GM12872 (cell line): ENCODE data around the gene IL5.

ENCODE experiments used
- TF ChIP-seq, protein P1 (sequence below): IDR thresholded peaks from 3 replicates; pipeline ENCODE4 v1.5.1; 2011; ENCODE audit warnings: low read depth, mild to moderate bottlenecking, low read length, moderate library complexity; ENCODE audit not compliant: insufficient read depth

Gene IL5

DNA sequence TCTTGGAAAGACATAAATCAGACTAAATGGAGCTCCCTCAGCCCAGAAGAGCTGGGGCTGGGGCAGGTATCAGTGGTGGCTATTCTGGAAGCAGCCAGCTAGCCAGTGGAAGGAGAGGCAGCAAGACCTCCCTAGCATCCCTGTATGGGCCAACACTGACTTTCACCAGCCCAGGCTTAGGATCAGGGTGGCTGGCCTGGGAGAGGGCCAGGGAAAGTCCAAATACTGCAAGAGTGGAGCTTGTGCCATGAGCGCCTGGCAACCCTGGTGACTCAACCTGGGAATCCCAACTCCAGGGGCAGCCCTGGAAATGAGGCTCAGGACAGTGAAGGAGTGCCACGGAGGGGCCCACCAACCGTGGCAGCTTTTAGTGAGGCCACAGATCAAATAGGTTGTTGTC is 45.2 kb downstream of the IL5 start:
- TF ChIP-seq, protein P1, sequence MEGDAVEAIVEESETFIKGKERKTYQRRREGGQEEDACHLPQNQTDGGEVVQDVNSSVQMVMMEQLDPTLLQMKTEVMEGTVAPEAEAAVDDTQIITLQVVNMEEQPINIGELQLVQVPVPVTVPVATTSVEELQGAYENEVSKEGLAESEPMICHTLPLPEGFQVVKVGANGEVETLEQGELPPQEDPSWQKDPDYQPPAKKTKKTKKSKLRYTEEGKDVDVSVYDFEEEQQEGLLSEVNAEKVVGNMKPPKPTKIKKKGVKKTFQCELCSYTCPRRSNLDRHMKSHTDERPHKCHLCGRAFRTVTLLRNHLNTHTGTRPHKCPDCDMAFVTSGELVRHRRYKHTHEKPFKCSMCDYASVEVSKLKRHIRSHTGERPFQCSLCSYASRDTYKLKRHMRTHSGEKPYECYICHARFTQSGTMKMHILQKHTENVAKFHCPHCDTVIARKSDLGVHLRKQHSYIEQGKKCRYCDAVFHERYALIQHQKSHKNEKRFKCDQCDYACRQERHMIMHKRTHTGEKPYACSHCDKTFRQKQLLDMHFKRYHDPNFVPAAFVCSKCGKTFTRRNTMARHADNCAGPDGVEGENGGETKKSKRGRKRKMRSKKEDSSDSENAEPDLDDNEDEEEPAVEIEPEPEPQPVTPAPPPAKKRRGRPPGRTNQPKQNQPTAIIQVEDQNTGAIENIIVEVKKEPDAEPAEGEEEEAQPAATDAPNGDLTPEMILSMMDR = no peak

- TF ChIP-seq, protein P1 = no peak
These were observed 45.8 kb downstream of the IL5 start for GRCh38 chr5:132497488-132497997.

- TF ChIP-seq, protein P1 = no peak
These were observed 46.5 kb downstream of the IL5 start for GRCh38 chr5:132496631-132497487.

DNA sequence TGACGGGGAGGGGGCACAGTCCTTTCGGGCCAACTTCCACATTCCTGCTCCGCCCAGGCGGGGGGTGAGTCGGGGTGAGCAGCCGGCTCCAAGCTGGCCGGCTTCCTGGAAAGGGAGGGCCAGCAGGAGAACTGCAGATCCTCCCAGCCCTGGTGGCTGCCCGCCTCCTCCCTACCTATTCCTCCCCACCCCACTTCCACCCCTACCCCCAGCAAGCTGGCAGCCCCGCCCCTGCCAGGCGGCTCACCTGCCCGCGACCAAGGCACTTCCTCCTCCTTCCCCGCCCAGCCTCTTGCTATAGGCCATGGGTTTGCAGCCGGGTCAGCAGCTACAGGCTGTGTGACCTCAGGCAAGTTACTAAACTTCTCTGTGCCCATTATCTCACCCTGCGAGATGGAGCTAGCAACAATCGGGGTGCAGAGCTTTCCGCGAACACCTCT is 47.1 kb downstream of the IL5 start:
- TF ChIP-seq, protein P1 = no peak

DNA sequence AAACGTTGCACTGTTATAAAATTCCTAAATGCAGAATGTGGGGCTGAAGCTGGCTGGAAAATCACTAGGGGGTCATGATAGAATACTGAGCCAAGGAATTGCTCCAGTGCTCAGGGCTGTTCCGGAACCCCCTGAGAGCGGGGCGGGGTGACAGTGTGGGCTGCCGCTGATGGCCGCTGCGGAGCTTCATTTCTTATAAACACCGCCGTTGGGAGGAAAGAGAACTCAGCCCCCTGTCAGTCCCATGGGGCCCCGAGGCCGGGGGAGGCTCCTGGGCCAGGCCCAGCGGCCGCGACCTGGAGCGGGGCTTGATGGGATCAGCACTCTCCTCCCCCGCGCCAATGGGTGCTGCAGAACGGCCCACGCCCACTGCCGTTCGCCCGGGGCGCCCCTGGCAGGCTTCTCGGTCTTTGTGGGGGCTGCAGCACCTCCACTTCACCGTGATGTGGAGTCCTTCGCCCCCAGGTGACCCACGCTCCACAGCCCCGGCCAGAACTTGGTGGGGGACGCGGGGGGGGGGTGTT is 47.6 kb downstream of the IL5 start:
- TF ChIP-seq, protein P1 = no peak

GRCh38 chr5:132493821-132494220 is 49.5 kb downstream of the IL5 start:
- TF ChIP-seq, protein P1 = no peak

DNA sequence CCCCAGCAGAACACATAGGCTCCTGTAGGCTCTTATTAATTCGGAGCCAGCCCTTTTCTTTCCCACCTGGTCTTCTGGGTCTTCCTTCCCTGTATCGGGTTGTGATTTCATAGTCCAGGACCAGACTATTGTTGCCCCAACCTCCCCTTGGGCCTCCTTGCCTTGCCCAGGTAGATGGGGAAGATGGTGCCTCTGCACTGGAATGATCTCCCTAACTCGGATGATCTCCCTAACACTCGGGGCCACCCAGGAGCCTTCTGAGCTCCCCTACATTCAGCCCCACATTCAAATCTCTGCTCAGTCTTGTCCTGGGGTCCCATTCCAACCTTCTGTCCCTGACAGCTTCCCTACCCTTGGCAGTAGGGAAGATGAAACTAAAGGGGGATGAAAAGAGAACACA is 50.1 kb downstream of the IL5 start:
- TF ChIP-seq, protein P1 = no peak
